ENCODE data around the gene GCM1.
A peak's percentile ranks its signal among the peaks of the same experiment; 100 is the strongest.

The GCM1 gene, protein sequence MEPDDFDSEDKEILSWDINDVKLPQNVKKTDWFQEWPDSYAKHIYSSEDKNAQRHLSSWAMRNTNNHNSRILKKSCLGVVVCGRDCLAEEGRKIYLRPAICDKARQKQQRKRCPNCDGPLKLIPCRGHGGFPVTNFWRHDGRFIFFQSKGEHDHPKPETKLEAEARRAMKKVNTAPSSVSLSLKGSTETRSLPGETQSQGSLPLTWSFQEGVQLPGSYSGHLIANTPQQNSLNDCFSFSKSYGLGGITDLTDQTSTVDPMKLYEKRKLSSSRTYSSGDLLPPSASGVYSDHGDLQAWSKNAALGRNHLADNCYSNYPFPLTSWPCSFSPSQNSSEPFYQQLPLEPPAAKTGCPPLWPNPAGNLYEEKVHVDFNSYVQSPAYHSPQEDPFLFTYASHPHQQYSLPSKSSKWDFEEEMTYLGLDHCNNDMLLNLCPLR

GRCh38 chr6:53148684-53149083, at the start of gene GCM1:
TSS of gene GCM1 (minus strand) at chr6:53148841. CDS start at chr6:53145632, 3,209 bp downstream.
- H2AFZ ChIP-seq (ENCODE audit: low read length, unreplicated experiment), result no peak within 1 kb of the TSS
- H3K36me3 ChIP-seq (ENCODE audit: insufficient read depth, low read length), result no peaks in the 10 kb centered on the region
- H3K4me1 ChIP-seq (ENCODE audit: control insufficient read depth, insufficient read depth, low read length, unreplicated experiment), result no peaks in the 10 kb centered on the region
- H3K79me2 ChIP-seq (ENCODE audit: control insufficient read depth, insufficient read depth, low read length, unreplicated experiment), result no peaks in the 10 kb centered on the region
- no peak within 1 kb of the TSS for H3K4me3 ChIP-seq (ENCODE audit: low read depth, low read length)
- H3K27me3 ChIP-seq (ENCODE audit: insufficient read depth, low read length), result peaks cover 12% of the 10 kb centered on the region; the same call in 1 of the 2 replicates
- H3K27ac ChIP-seq (ENCODE audit: low read depth, low read length), result no peak within 1 kb of the TSS

GRCh38 chr6:53197553-53197952, 48.9 kb upstream of the GCM1 start:
- H3K36me3 ChIP-seq (ENCODE audit: insufficient read depth, low read length), result no peaks in the 10 kb centered on the region
- no peaks in the 10 kb centered on the region for H3K79me2 ChIP-seq (ENCODE audit: control insufficient read depth, insufficient read depth, low read length, unreplicated experiment)
- H3K27me3 ChIP-seq (ENCODE audit: insufficient read depth, low read length), result peaks cover 15% of the 10 kb centered on the region
- H3K27ac ChIP-seq (ENCODE audit: low read depth, low read length), result no peak overlapping the region
- no peak overlapping the region for H2AFZ ChIP-seq (ENCODE audit: low read length, unreplicated experiment)
- H3K4me1 ChIP-seq (ENCODE audit: control insufficient read depth, insufficient read depth, low read length, unreplicated experiment), result no peaks in the 10 kb centered on the region
- no peak overlapping the region for H3K4me3 ChIP-seq (ENCODE audit: low read depth, low read length)

- H3K27ac ChIP-seq (ENCODE audit: low read depth, low read length), result no peak overlapping the region
- no peak overlapping the region for H2AFZ ChIP-seq (ENCODE audit: low read length, unreplicated experiment)
These were observed 46.4 kb upstream of the GCM1 start for GRCh38 chr6:53195048-53195447.

GRCh38 chr6:53192682-53193188, 44.1 kb upstream of the GCM1 start:
- Histone ChIP-seq H3K4me3 (ENCODE audit: low read depth, low read length) (no peak overlapping the region), H3K27ac (ENCODE audit: low read depth, low read length) (no peak overlapping the region), H2AFZ (ENCODE audit: low read length, unreplicated experiment) (peak overlapping the region; percentile 51)

More at GRCh38 chr6:53195048-53195447, 46.4 kb upstream of the GCM1 start:
- Histone ChIP-seq H3K36me3 (ENCODE audit: insufficient read depth, low read length) (no peaks in the 10 kb centered on the region), H3K4me3 (ENCODE audit: low read depth, low read length) (no peak overlapping the region), H3K4me1 (ENCODE audit: control insufficient read depth, insufficient read depth, low read length, unreplicated experiment) (no peaks in the 10 kb centered on the region), H3K79me2 (ENCODE audit: control insufficient read depth, insufficient read depth, low read length, unreplicated experiment) (no peaks in the 10 kb centered on the region), H3K27me3 (ENCODE audit: insufficient read depth, low read length) (peaks cover 15% of the 10 kb centered on the region)

GRCh38 chr6:53189554-53189953, 40.9 kb upstream of the GCM1 start:
- Histone ChIP-seq H3K36me3 (ENCODE audit: insufficient read depth, low read length) (no peaks in the 10 kb centered on the region), H3K4me3 (ENCODE audit: low read depth, low read length) (no peak overlapping the region), H3K4me1 (ENCODE audit: control insufficient read depth, insufficient read depth, low read length, unreplicated experiment) (no peaks in the 10 kb centered on the region), H2AFZ (ENCODE audit: low read length, unreplicated experiment) (no peak overlapping the region), H3K79me2 (ENCODE audit: control insufficient read depth, insufficient read depth, low read length, unreplicated experiment) (no peaks in the 10 kb centered on the region), H3K27ac (ENCODE audit: low read depth, low read length) (no peak overlapping the region), H3K27me3 (ENCODE audit: insufficient read depth, low read length) (no peaks in the 10 kb centered on the region)

More at GRCh38 chr6:53192682-53193188, 44.1 kb upstream of the GCM1 start:
- Histone ChIP-seq H3K4me1 (ENCODE audit: control insufficient read depth, insufficient read depth, low read length, unreplicated experiment) (no peaks in the 10 kb centered on the region), H3K79me2 (ENCODE audit: control insufficient read depth, insufficient read depth, low read length, unreplicated experiment) (no peaks in the 10 kb centered on the region), H3K27me3 (ENCODE audit: insufficient read depth, low read length) (peaks cover 1% of the 10 kb centered on the region; the same call in 1 of the 2 replicates), H3K36me3 (ENCODE audit: insufficient read depth, low read length) (no peaks in the 10 kb centered on the region)

GRCh38 chr6:53188833-53189232, 40.2 kb upstream of the GCM1 start:
- H3K4me3 ChIP-seq (ENCODE audit: low read depth, low read length), result no peak overlapping the region
- H3K79me2 ChIP-seq (ENCODE audit: control insufficient read depth, insufficient read depth, low read length, unreplicated experiment), result no peaks in the 10 kb centered on the region
- H2AFZ ChIP-seq (ENCODE audit: low read length, unreplicated experiment), result no peak overlapping the region
- no peaks in the 10 kb centered on the region for H3K36me3 ChIP-seq (ENCODE audit: insufficient read depth, low read length)
- no peaks in the 10 kb centered on the region for H3K4me1 ChIP-seq (ENCODE audit: control insufficient read depth, insufficient read depth, low read length, unreplicated experiment)
- H3K27ac ChIP-seq (ENCODE audit: low read depth, low read length), result no peak overlapping the region
- H3K27me3 ChIP-seq (ENCODE audit: insufficient read depth, low read length), result no peaks in the 10 kb centered on the region

DNA sequence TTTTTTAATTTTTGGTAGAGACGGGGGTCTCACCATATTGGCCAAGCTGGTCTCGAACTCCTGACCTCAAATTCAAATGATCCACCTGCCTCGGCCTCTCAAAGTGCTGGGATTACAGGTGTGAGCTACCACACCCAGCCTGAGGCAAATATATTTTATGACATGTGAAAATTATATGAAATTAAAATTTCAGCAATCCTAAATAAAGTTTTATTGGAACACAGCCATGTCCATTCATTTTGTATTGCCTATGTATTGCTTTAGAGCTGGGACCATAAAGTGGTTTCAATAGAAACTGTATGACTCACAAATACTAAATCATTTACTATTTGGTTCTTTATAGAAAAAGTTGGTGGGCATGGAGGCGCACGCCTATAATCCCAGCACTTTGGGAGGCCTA, 32.0 kb upstream of the GCM1 start:
- no peaks in the 10 kb centered on the region for H3K36me3 ChIP-seq (ENCODE audit: insufficient read depth, low read length)
- no peaks in the 10 kb centered on the region for H3K27me3 ChIP-seq (ENCODE audit: insufficient read depth, low read length)
- no peak overlapping the region for H3K27ac ChIP-seq (ENCODE audit: low read depth, low read length)
- H2AFZ ChIP-seq (ENCODE audit: low read length, unreplicated experiment), result no peak overlapping the region
- H3K4me1 ChIP-seq (ENCODE audit: control insufficient read depth, insufficient read depth, low read length, unreplicated experiment), result no peaks in the 10 kb centered on the region
- no peaks in the 10 kb centered on the region for H3K79me2 ChIP-seq (ENCODE audit: control insufficient read depth, insufficient read depth, low read length, unreplicated experiment)
- no peak overlapping the region for H3K4me3 ChIP-seq (ENCODE audit: low read depth, low read length)

DNA sequence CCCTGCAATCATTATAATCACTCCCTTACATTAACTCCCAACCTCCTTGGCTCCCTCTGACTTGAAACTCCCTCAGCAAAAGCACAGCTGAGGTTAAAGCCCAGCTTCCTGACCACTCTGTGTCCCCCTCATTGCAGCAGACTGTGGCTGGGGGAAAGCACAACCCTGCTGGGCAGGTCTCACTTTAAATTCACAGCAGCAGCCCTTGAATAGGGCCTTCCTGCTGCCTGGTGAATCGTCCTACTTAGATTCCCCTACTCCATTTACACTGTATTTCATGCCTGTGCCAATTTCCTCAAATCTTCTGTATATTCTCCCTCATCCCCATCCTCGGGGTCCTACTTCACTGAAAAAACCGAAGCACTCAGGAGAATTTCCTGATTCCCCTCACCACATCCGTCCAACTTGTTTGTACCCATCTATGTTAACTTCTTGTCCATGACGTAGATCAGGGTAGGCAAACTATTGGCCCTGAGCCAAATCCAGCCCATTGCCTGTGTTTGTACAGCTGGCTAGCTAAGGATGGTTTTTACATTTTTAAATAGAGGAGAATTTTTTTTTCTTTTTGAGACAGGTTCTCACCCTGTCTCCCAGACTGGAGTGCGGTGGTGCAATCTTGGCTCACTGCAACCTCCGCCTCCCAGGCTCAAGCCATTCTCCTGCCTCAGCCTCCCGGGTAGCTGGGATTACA, 31.5 kb upstream of the GCM1 start:
- no peaks in the 10 kb centered on the region for H3K4me1 ChIP-seq (ENCODE audit: control insufficient read depth, insufficient read depth, low read length, unreplicated experiment)
- H3K27ac ChIP-seq (ENCODE audit: low read depth, low read length), result no peak overlapping the region
- no peaks in the 10 kb centered on the region for H3K36me3 ChIP-seq (ENCODE audit: insufficient read depth, low read length)
- H3K27me3 ChIP-seq (ENCODE audit: insufficient read depth, low read length), result no peaks in the 10 kb centered on the region
- no peak overlapping the region for H3K4me3 ChIP-seq (ENCODE audit: low read depth, low read length)
- no peaks in the 10 kb centered on the region for H3K79me2 ChIP-seq (ENCODE audit: control insufficient read depth, insufficient read depth, low read length, unreplicated experiment)
- H2AFZ ChIP-seq (ENCODE audit: low read length, unreplicated experiment), result no peak overlapping the region

DNA sequence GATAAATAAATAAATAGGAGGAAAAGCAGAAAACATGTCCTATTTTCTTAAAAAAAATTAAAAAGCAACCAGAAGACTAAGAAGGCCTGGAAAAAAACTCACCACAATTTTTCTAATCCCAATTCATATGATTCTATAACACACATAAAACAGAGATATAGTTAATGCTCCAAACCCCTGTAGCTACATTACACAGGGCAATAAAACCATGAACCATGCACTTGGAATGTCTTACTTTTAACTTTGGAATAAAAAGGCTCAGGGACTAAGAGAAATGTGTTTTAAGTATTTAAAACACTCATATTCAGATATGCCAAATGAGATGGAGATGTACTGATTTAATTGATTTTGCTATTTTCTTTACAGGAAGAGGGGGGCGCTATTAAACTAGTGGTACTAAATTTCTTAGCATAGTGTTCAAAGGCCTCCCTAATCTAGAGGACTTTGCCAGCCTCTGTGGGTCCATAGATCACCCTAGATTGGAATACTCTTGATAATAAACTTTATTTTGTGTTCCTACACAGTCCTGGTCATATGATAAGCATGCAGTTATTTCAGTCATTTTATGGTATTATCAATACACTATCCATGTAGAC, 30.3 kb upstream of the GCM1 start:
- no peak overlapping the region for H3K4me3 ChIP-seq (ENCODE audit: low read depth, low read length)
- no peaks in the 10 kb centered on the region for H3K4me1 ChIP-seq (ENCODE audit: control insufficient read depth, insufficient read depth, low read length, unreplicated experiment)
- no peak overlapping the region for H2AFZ ChIP-seq (ENCODE audit: low read length, unreplicated experiment)
- no peak overlapping the region for H3K27ac ChIP-seq (ENCODE audit: low read depth, low read length)
- no peaks in the 10 kb centered on the region for H3K36me3 ChIP-seq (ENCODE audit: insufficient read depth, low read length)
- H3K79me2 ChIP-seq (ENCODE audit: control insufficient read depth, insufficient read depth, low read length, unreplicated experiment), result no peaks in the 10 kb centered on the region
- no peaks in the 10 kb centered on the region for H3K27me3 ChIP-seq (ENCODE audit: insufficient read depth, low read length)

DNA sequence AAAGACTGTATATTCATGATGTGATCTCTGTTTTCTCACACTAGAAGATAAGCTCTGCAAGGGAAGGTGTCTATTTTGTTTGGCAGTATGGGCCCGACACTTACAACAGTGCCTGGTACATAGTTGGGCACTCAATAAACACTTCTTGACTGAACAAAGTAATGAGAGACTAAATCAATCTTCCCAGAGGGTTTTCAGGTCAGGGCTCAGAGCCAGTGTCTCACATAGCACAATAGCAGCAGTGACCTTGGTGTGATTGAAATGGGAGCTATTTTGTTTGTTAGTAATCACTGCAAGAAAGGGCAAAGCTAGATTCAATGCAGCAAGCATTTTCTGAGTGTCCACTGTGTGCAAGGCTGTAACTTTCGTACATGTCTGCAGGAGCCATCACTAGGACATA, 26.4 kb upstream of the GCM1 start:
- Histone ChIP-seq H3K27ac (ENCODE audit: low read depth, low read length) (no peak overlapping the region), H3K36me3 (ENCODE audit: insufficient read depth, low read length) (no peaks in the 10 kb centered on the region), H2AFZ (ENCODE audit: low read length, unreplicated experiment) (no peak overlapping the region)

More for the DNA sequence above, 26.4 kb upstream of the GCM1 start:
- Histone ChIP-seq H3K79me2 (ENCODE audit: control insufficient read depth, insufficient read depth, low read length, unreplicated experiment) (no peaks in the 10 kb centered on the region), H3K4me3 (ENCODE audit: low read depth, low read length) (no peak overlapping the region), H3K4me1 (ENCODE audit: control insufficient read depth, insufficient read depth, low read length, unreplicated experiment) (no peaks in the 10 kb centered on the region), H3K27me3 (ENCODE audit: insufficient read depth, low read length) (no peaks in the 10 kb centered on the region)
